Hepatocyte (in vitro differentiated cells): ENCODE results near the gene ROR2. TPM values are rescaled to one million over a fixed set of nuclear protein-coding genes. Genes with fewer than 3 reads are reported as not detected.

Experiments used
- DNase-seq: peaks from one replicate; pipeline ENCODE4 v3.0.0-alpha.2; 2016; ENCODE audit warnings: low spot score
- H2AFZ ChIP-seq: fragments of 200-600 bp; sonication (generic); 2 replicates; pipeline ENCODE4 v1.6.0; 2016; ENCODE audit warnings: antibody characterized with exemption, mild to moderate bottlenecking
- H3K27ac ChIP-seq: fragments of 200-600 bp; sonication (generic); 2 replicates; pipeline ENCODE4 v1.5.1; 2016; ENCODE audit warnings: mild to moderate bottlenecking
- H3K27me3 ChIP-seq: fragments of 200-600 bp; sonication (generic); 2 replicates; pipeline ENCODE4 v1.6.1; 2016
- H3K36me3 ChIP-seq: fragments of 200-600 bp; sonication (generic); replicated peaks from 2 replicates; pipeline ENCODE4 v1.5.1; 2016; ENCODE audit warnings: low read depth; ENCODE audit not compliant: insufficient read depth
- H3K4me1 ChIP-seq: fragments of 200-600 bp; sonication (generic); 2 replicates; pipeline ENCODE4 v1.5.1; 2016; ENCODE audit warnings: mild to moderate bottlenecking, moderate library complexity; ENCODE audit not compliant: insufficient read depth
- H3K4me2 ChIP-seq: fragments of 200-600 bp; sonication (generic); 2 replicates; pipeline ENCODE4 v1.6.0; 2016
- H3K4me3 ChIP-seq: fragments of 200-600 bp; sonication (generic); 2 replicates; pipeline ENCODE4 v1.5.1; 2016; ENCODE audit warnings: mild to moderate bottlenecking
- H3K79me2 ChIP-seq: fragments of 200-600 bp; sonication (generic); 2 replicates; pipeline ENCODE4 v1.6.0; 2017; ENCODE audit warnings: mild to moderate bottlenecking
- H3K9me2 ChIP-seq: fragments of 200-600 bp; sonication (generic); replicated peaks from 2 replicates; pipeline ENCODE4 v1.6.0; 2017; ENCODE audit warnings: mild to moderate bottlenecking; ENCODE audit not compliant: insufficient read depth
- H3K9me3 ChIP-seq: fragments of 200-600 bp; sonication (generic); 2 replicates; pipeline ENCODE4 v1.5.1; 2016; ENCODE audit warnings: low read depth, mild to moderate bottlenecking
- H4K20me1 ChIP-seq: fragments of 200-600 bp; sonication (generic); 2 replicates; pipeline ENCODE4 v1.6.0; 2016; ENCODE audit warnings: mild to moderate bottlenecking; ENCODE audit not compliant: insufficient read depth, poor library complexity, severe bottlenecking
- EZH2 ChIP-seq: fragments of 200-600 bp; sonication (generic); IDR thresholded peaks from 2 replicates; pipeline ENCODE4 v1.6.1; 2016; ENCODE audit warnings: antibody characterized with exemption, mild to moderate bottlenecking, borderline replicate concordance
- EZH2phosphoT487 ChIP-seq: fragments of 200-600 bp; sonication (generic); IDR thresholded peaks from one replicate; pipeline ENCODE4 v1.6.1; 2018; ENCODE audit warnings: antibody characterized with exemption, mild to moderate bottlenecking, low read depth, moderate library complexity; ENCODE audit not compliant: unreplicated experiment, severe bottlenecking
- WGBS: methylation state at CpG from one replicate; pipeline ENCODE4 v1.1.6; 2016; ENCODE audit warnings: low lambda C conversion rate; ENCODE audit errors: missing lambda C conversion rate; 5-methylcytosine and 5-hydroxymethylcytosine counted together
- polyA plus RNA-seq: library from polyadenylated mRNA; unstranded; fragments of >200 nt; fragmentation: Nextera tagmentation; extraction: Ambion mirVana; gene quantifications from 2 replicates; pipeline ENCODE4 v1.2.1, GENCODE V29; 2016
- total RNA-seq: library from RNA; depleted of rRNA; stranded (reverse); fragments of >200 nt; gene quantifications from 2 replicates; pipeline ENCODE4 v1.2.3, GENCODE V29; 2014
- TF ChIP-seq, protein P1 (sequence below): fragments of 200-600 bp; sonication (generic); IDR thresholded peaks from 2 replicates; pipeline ENCODE4 v1.5.1; 2016; ENCODE audit warnings: antibody characterized with exemption, mild to moderate bottlenecking; ENCODE audit not compliant: poor library complexity

The ROR2 gene
- total and polyA plus RNA-seq, 2 experiments from 2014 or later: 25.6 to 29.5 TPM

DNA sequence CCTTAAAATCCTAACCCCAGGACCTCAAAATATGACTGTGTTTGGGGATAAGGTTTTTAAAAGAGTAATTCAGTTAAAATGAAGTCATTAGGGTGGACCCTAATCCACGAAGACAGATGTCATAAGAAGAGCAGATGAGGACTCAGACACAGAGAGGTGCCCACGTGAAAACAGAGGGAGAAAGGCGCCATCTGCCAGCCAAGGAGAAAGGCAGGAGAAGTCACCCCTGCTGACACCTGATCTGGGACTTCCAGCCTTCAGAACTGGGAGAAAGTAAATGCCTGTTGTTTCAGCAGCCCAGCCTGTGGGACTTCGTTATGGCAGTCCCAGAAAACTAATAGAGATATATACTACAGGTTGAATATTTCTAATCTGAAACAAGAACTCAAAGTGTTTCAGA, 67.4 kb downstream of the ROR2 start:
- no peak for DNase-seq
- no peak for TF ChIP-seq EZH2
- TF ChIP-seq, protein P1, sequence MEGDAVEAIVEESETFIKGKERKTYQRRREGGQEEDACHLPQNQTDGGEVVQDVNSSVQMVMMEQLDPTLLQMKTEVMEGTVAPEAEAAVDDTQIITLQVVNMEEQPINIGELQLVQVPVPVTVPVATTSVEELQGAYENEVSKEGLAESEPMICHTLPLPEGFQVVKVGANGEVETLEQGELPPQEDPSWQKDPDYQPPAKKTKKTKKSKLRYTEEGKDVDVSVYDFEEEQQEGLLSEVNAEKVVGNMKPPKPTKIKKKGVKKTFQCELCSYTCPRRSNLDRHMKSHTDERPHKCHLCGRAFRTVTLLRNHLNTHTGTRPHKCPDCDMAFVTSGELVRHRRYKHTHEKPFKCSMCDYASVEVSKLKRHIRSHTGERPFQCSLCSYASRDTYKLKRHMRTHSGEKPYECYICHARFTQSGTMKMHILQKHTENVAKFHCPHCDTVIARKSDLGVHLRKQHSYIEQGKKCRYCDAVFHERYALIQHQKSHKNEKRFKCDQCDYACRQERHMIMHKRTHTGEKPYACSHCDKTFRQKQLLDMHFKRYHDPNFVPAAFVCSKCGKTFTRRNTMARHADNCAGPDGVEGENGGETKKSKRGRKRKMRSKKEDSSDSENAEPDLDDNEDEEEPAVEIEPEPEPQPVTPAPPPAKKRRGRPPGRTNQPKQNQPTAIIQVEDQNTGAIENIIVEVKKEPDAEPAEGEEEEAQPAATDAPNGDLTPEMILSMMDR: no peak
- H3K9me2 ChIP-seq: no peaks in the 10 kb centered on the region
- WGBS: 89% methylated on average over 4 of the region's 4 CpGs
- no peak overlapping the region for H3K4me3 ChIP-seq
- H3K27ac ChIP-seq: no peak overlapping the region
- H3K36me3 ChIP-seq: no peaks in the 10 kb centered on the region
- no peaks in the 10 kb centered on the region for H3K27me3 ChIP-seq
- peaks cover 63% of the 10 kb centered on the region for H3K79me2 ChIP-seq
- no peaks in the 10 kb centered on the region for H4K20me1 ChIP-seq
- no peak overlapping the region for H2AFZ ChIP-seq
- H3K4me1 ChIP-seq: peaks cover 27% of the 10 kb centered on the region
- no peak overlapping the region for H3K4me2 ChIP-seq
- no peaks in the 10 kb centered on the region for H3K9me3 ChIP-seq

DNA sequence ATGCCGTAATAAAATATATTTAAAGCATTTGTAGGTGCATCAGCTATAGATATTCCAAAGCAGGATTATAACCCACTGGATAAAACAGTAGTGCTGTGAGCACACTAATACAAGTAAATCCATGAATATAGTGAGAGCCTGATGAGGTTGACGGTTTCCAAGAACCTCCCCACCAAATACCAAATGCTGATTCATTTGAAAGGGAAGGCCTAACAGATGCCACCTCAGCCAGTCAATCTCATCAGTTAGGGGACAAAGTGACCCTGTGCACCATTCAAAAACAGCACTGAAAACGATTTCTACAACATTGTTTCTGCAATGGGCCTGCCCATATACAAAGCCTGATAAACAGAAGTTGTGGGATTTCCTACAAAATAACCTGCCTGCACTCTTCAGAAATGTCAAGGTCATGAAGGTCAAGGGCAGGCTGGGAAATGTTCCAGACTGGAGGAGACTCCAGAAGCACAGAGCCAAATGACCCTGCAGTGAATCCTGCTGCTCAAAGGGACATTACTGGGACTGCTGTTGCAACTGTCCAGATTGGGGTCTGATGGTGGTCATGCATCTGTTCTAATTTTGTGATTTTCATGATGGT, 69.6 kb downstream of the ROR2 start:
- Histone ChIP-seq H3K9me2 (no peaks in the 10 kb centered on the region), H3K27me3 (no peaks in the 10 kb centered on the region), H3K4me1 (peaks cover 10% of the 10 kb centered on the region), H2AFZ (no peak overlapping the region), H3K4me2 (no peak overlapping the region), H3K36me3 (no peaks in the 10 kb centered on the region), H4K20me1 (no peaks in the 10 kb centered on the region), H3K4me3 (no peak overlapping the region), H3K9me3 (no peaks in the 10 kb centered on the region), H3K79me2 (peaks cover 68% of the 10 kb centered on the region), H3K27ac (no peak overlapping the region)
- 92% methylated on average over 3 of the region's 3 CpGs for WGBS
- TF ChIP-seq, protein P1: no peak
- TF ChIP-seq EZH2 (no peak), EZH2phosphoT487 (no peak)
- no peak for DNase-seq

DNA sequence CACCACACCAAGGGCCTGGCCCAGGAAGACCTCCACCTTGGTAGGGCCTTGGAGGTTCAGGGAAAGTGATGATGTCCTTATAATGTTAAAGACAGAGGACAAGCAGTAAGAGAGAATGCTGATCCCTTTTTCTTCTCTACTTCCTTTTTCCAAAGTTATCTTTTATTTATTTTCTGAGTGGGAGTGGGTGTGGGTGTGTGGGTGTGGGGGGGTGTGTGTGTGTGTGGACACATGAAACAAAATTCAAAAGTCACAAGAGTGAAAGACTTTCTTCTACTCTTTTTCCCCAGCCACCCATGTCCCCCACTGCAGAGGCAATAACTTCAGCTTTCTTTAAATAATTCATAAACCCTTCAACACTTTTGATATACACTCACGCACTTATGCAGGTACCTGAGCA, 70.8 kb downstream of the ROR2 start:
- no peak for TF ChIP-seq EZH2phosphoT487
- TF ChIP-seq, protein P1: no peak
- no peak for TF ChIP-seq EZH2
- peaks cover 14% of the 10 kb centered on the region for H3K4me1 ChIP-seq
- no peak overlapping the region for H3K27ac ChIP-seq
- no peaks in the 10 kb centered on the region for H3K9me3 ChIP-seq
- no peak overlapping the region for H3K4me2 ChIP-seq
- 95% methylated on average over 1 of the region's 1 CpG for WGBS
- no peaks in the 10 kb centered on the region for H3K27me3 ChIP-seq
- H2AFZ ChIP-seq: no peak overlapping the region
- no peaks in the 10 kb centered on the region for H4K20me1 ChIP-seq
- no peaks in the 10 kb centered on the region for H3K9me2 ChIP-seq
- no peaks in the 10 kb centered on the region for H3K36me3 ChIP-seq
- no peak overlapping the region for H3K4me3 ChIP-seq
- peaks cover 64% of the 10 kb centered on the region for H3K79me2 ChIP-seq
- no peak for DNase-seq
